HUES6 (cell line): ENCODE measurements around the gene CROCC.
"Not testable (repeated sequence)": the region's sequence is repeated elsewhere in the genome, so short reads cannot be mapped to it uniquely, and the experiment has no call there.

ENCODE experiments used
- H3K27ac ChIP-seq: 2 replicates; pipeline ENCODE4 v1.7.0; 2013; ENCODE audit warnings: low read depth, mild to moderate bottlenecking, low read length, inconsistent platforms
- H3K27me3 ChIP-seq: 2 replicates; pipeline ENCODE4 v1.6.1; 2013; ENCODE audit warnings: low read length; ENCODE audit not compliant: control insufficient read depth, insufficient read depth
- H3K36me3 ChIP-seq: 2 replicates; pipeline ENCODE4 v1.6.1; 2013; ENCODE audit warnings: low read length; ENCODE audit not compliant: control insufficient read depth, insufficient read depth
- H3K4me1 ChIP-seq: 2 replicates; pipeline ENCODE4 v1.6.1; 2013; ENCODE audit warnings: low read length; ENCODE audit not compliant: control insufficient read depth, insufficient read depth
- H3K4me3 ChIP-seq: 2 replicates; pipeline ENCODE4 v1.5.1; 2013; ENCODE audit warnings: low read depth, low read length
- H3K9ac ChIP-seq: one replicate; pipeline ENCODE4 v1.6.1; 2013; ENCODE audit warnings: mild to moderate bottlenecking, low read length
- H3K9me3 ChIP-seq: 2 replicates; pipeline ENCODE4 v1.6.1; 2013; ENCODE audit warnings: low read depth, low read length; ENCODE audit not compliant: control insufficient read depth, insufficient read depth

CROCC gene

GRCh38 chr1:16922885-16923431, 1.2 kb downstream of the CROCC start:
- H3K9ac ChIP-seq = no peak overlapping the region
- peaks cover 34% of the 10 kb centered on the region for H3K4me1 ChIP-seq
- no peaks in the 10 kb centered on the region for H3K27me3 ChIP-seq
- peak overlapping the region; percentile 59; the same call in 1 of the 2 replicates for H3K4me3 ChIP-seq
- peaks cover 13% of the 10 kb centered on the region; the same call in 1 of the 2 replicates for H3K36me3 ChIP-seq
- no peak overlapping the region for H3K27ac ChIP-seq
- H3K9me3 ChIP-seq = no peaks in the 10 kb centered on the region

GRCh38 chr1:16924216-16924918, 2.6 kb downstream of the CROCC start:
- Histone ChIP-seq H3K9ac (no peak overlapping the region), H3K27ac (no peak overlapping the region), H3K4me1 (peaks cover 34% of the 10 kb centered on the region), H3K36me3 (peaks cover 13% of the 10 kb centered on the region; the same call in 1 of the 2 replicates), H3K27me3 (no peaks in the 10 kb centered on the region), H3K9me3 (no peaks in the 10 kb centered on the region), H3K4me3 (no peak overlapping the region)

GRCh38 chr1:16924919-16925477, 3.3 kb downstream of the CROCC start:
- Histone ChIP-seq H3K27me3 (no peaks in the 10 kb centered on the region), H3K4me3 (no peak overlapping the region), H3K36me3 (peaks cover 13% of the 10 kb centered on the region; the same call in 1 of the 2 replicates), H3K9ac (no peak overlapping the region), H3K4me1 (peaks cover 39% of the 10 kb centered on the region), H3K27ac (peak overlapping the region; percentile 12; the same call in 1 of the 2 replicates), H3K9me3 (no peaks in the 10 kb centered on the region)

- Histone ChIP-seq H3K27me3 (no peaks in the 10 kb centered on the region), H3K27ac (peak overlapping the region; percentile 12; the same call in 1 of the 2 replicates), H3K4me1 (peaks cover 40% of the 10 kb centered on the region), H3K36me3 (peaks cover 20% of the 10 kb centered on the region), H3K9me3 (no peaks in the 10 kb centered on the region), H3K9ac (no peak overlapping the region), H3K4me3 (no peak overlapping the region)
Measured at GRCh38 chr1:16925635-16926490, 4.1 kb downstream of the CROCC start.

- Histone ChIP-seq H3K36me3 (peaks cover 27% of the 10 kb centered on the region), H3K27ac (no peak overlapping the region), H3K4me3 (no peak overlapping the region), H3K9ac (no peak overlapping the region), H3K9me3 (no peaks in the 10 kb centered on the region), H3K27me3 (no peaks in the 10 kb centered on the region), H3K4me1 (peaks cover 35% of the 10 kb centered on the region)
Measured at GRCh38 chr1:16926491-16927073, 4.9 kb downstream of the CROCC start.

GRCh38 chr1:16927256-16927655, 5.5 kb downstream of the CROCC start:
- Histone ChIP-seq H3K27me3 (no peaks in the 10 kb centered on the region), H3K9me3 (no peaks in the 10 kb centered on the region), H3K9ac (no peak overlapping the region), H3K36me3 (peaks cover 30% of the 10 kb centered on the region), H3K27ac (no peak overlapping the region), H3K4me3 (no peak overlapping the region), H3K4me1 (peaks cover 30% of the 10 kb centered on the region)

GRCh38 chr1:16927711-16928485, 6.2 kb downstream of the CROCC start:
- Histone ChIP-seq H3K4me1 (peaks cover 27% of the 10 kb centered on the region), H3K36me3 (peaks cover 36% of the 10 kb centered on the region), H3K27ac (no peak overlapping the region), H3K27me3 (no peaks in the 10 kb centered on the region), H3K9me3 (no peaks in the 10 kb centered on the region), H3K4me3 (no peak overlapping the region), H3K9ac (no peak overlapping the region)

- not testable (repeated sequence) for H3K27me3 ChIP-seq, H3K9me3 ChIP-seq, H3K4me3 ChIP-seq, H3K27ac ChIP-seq
- H3K36me3 ChIP-seq = peaks cover 42% of the 10 kb centered on the region
- H3K4me1 ChIP-seq = peaks cover 22% of the 10 kb centered on the region
- peak overlapping the region; percentile 3 for H3K9ac ChIP-seq
Measured at GRCh38 chr1:16929146-16930041, 7.7 kb downstream of the CROCC start.

GRCh38 chr1:16931206-16931934, 9.6 kb downstream of the CROCC start:
- Histone ChIP-seq H3K4me1 (peaks cover 15% of the 10 kb centered on the region), H3K36me3 (peaks cover 52% of the 10 kb centered on the region)
- not testable (repeated sequence) for H3K4me3 ChIP-seq, H3K27ac ChIP-seq, H3K9ac ChIP-seq, H3K9me3 ChIP-seq, H3K27me3 ChIP-seq
